Stomach smooth muscle (tissue), 2 donors: Measurements from ENCODE around the gene MBP.

Experiments used
- H3K27ac ChIP-seq: one replicate; pipeline ENCODE4 v1.7.0; 2013; ENCODE audit warnings: mild to moderate bottlenecking, low read length, inconsistent platforms
- H3K27me3 ChIP-seq, 2 donors: one replicate each; pipeline ENCODE4 v1.7.0; 2013; ENCODE audit warnings: low read length in 2 of 2; ENCODE audit not compliant: insufficient read depth in 2 of 2, control insufficient read depth in 1 of 2
- H3K36me3 ChIP-seq, 2 donors: one replicate each; pipeline ENCODE4 v1.7.0; 2013; ENCODE audit warnings: low read length in 2 of 2; ENCODE audit not compliant: control insufficient read depth in 2 of 2, insufficient read depth in 2 of 2
- H3K4me1 ChIP-seq: one replicate; pipeline ENCODE4 v1.7.0; 2013; ENCODE audit warnings: low read length; ENCODE audit not compliant: control insufficient read depth, insufficient read depth
- H3K4me3 ChIP-seq, 2 donors: one replicate each; pipeline ENCODE4 v1.7.0; 2013; ENCODE audit warnings: low read length in 2 of 2
- H3K9ac ChIP-seq, 2 donors: one replicate each; pipeline ENCODE4 v1.7.0; 2013; ENCODE audit warnings: low read length in 2 of 2, mild to moderate bottlenecking in 1 of 2
- H3K9me3 ChIP-seq, 2 donors: one replicate each; pipeline ENCODE4 v1.7.0; 2013; ENCODE audit warnings: low read length in 2 of 2; ENCODE audit not compliant: control insufficient read depth in 2 of 2
- donor health status: healthy.
- donor health status: Pancreatic carcinoma.

The MBP gene

GRCh38 chr18:77132369-77133050, at the start of gene MBP:
Gene MBP (minus strand): TSS chr18:77132783. CDS start chr18:77105261, 27,522 bp downstream.
- Histone ChIP-seq H3K4me3 (peak within 1 kb of the TSS; percentile 53 to 79), H3K9ac (peak within 1 kb of the TSS; percentile 56 to 69), H3K27me3 (peaks cover 0 to 20% of the 10 kb centered on the region in 2 donors), H3K4me1 (peaks cover 43% of the 10 kb centered on the region), H3K36me3 (no peaks in the 10 kb centered on the region), H3K9me3 (peaks cover 0 to 6% of the 10 kb centered on the region in 2 donors), H3K27ac (peak within 1 kb of the TSS; percentile 41)

- Histone ChIP-seq H3K4me3 (no peak overlapping the region), H3K4me1 (no peaks in the 10 kb centered on the region), H3K27me3 (no peaks in the 10 kb centered on the region), H3K36me3 (no peaks in the 10 kb centered on the region), H3K9ac (no peak overlapping the region), H3K27ac (no peak overlapping the region), H3K9me3 (no peaks in the 10 kb centered on the region)
These were observed 49.5 kb upstream of the MBP start for GRCh38 chr18:77181950-77182707.

GRCh38 chr18:77178559-77178958, 46.0 kb upstream of the MBP start:
- no peak overlapping the region for H3K4me3 ChIP-seq
- no peaks in the 10 kb centered on the region for H3K36me3 ChIP-seq
- no peaks in the 10 kb centered on the region for H3K4me1 ChIP-seq
- H3K27me3 ChIP-seq = no peaks in the 10 kb centered on the region
- no peaks in the 10 kb centered on the region for H3K9me3 ChIP-seq
- H3K27ac ChIP-seq = no peak overlapping the region
- no peak overlapping the region for H3K9ac ChIP-seq

- no peaks in the 10 kb centered on the region for H3K4me1 ChIP-seq
- H3K36me3 ChIP-seq = no peaks in the 10 kb centered on the region
- no peaks in the 10 kb centered on the region for H3K27me3 ChIP-seq
- H3K9ac ChIP-seq = no peak overlapping the region
- no peaks in the 10 kb centered on the region for H3K9me3 ChIP-seq
- H3K4me3 ChIP-seq = no peak overlapping the region
- H3K27ac ChIP-seq = no peak overlapping the region
These were observed 44.4 kb upstream of the MBP start for GRCh38 chr18:77177009-77177408.

GRCh38 chr18:77173275-77174030, 40.9 kb upstream of the MBP start:
- Histone ChIP-seq H3K36me3 (no peaks in the 10 kb centered on the region), H3K9ac (no peak overlapping the region), H3K27ac (no peak overlapping the region), H3K9me3 (no peaks in the 10 kb centered on the region), H3K4me1 (no peaks in the 10 kb centered on the region), H3K4me3 (no peak overlapping the region), H3K27me3 (no peaks in the 10 kb centered on the region)

GRCh38 chr18:77170890-77171410, 38.4 kb upstream of the MBP start:
- no peaks in the 10 kb centered on the region for H3K9me3 ChIP-seq
- H3K36me3 ChIP-seq = no peaks in the 10 kb centered on the region
- no peaks in the 10 kb centered on the region for H3K27me3 ChIP-seq
- no peak overlapping the region for H3K27ac ChIP-seq
- no peak overlapping the region for H3K4me3 ChIP-seq
- no peaks in the 10 kb centered on the region for H3K4me1 ChIP-seq
- H3K9ac ChIP-seq = no peak overlapping the region

GRCh38 chr18:77168811-77169311, 36.3 kb upstream of the MBP start:
- Histone ChIP-seq H3K36me3 (no peaks in the 10 kb centered on the region), H3K9ac (no peak overlapping the region), H3K27ac (no peak overlapping the region), H3K27me3 (peaks cover 0 to 3% of the 10 kb centered on the region in 2 donors), H3K4me1 (no peaks in the 10 kb centered on the region), H3K4me3 (no peak overlapping the region), H3K9me3 (no peaks in the 10 kb centered on the region)

GRCh38 chr18:77167251-77167650, 34.7 kb upstream of the MBP start:
- H3K4me1 ChIP-seq = no peaks in the 10 kb centered on the region
- no peak overlapping the region for H3K9ac ChIP-seq
- H3K9me3 ChIP-seq = no peaks in the 10 kb centered on the region
- no peak overlapping the region for H3K27ac ChIP-seq
- no peaks in the 10 kb centered on the region for H3K36me3 ChIP-seq
- peaks cover 0 to 3% of the 10 kb centered on the region in 2 donors for H3K27me3 ChIP-seq
- no peak overlapping the region for H3K4me3 ChIP-seq

- no peak overlapping the region for H3K9ac ChIP-seq
- H3K27ac ChIP-seq = no peak overlapping the region
- no peak overlapping the region for H3K4me3 ChIP-seq
- no peaks in the 10 kb centered on the region for H3K36me3 ChIP-seq
- H3K27me3 ChIP-seq = peaks cover 0 to 3% of the 10 kb centered on the region in 2 donors
- H3K9me3 ChIP-seq = no peaks in the 10 kb centered on the region
- H3K4me1 ChIP-seq = no peaks in the 10 kb centered on the region
These were observed 33.9 kb upstream of the MBP start for GRCh38 chr18:77166523-77166922.

- no peak overlapping the region for H3K27ac ChIP-seq
- no peaks in the 10 kb centered on the region for H3K9me3 ChIP-seq
- H3K9ac ChIP-seq = no peak overlapping the region
- no peaks in the 10 kb centered on the region for H3K4me1 ChIP-seq
- no peak overlapping the region for H3K4me3 ChIP-seq
- peaks cover 0 to 3% of the 10 kb centered on the region in 2 donors for H3K27me3 ChIP-seq
- no peaks in the 10 kb centered on the region for H3K36me3 ChIP-seq
These were observed 33.1 kb upstream of the MBP start for GRCh38 chr18:77165503-77166188.
